Left lung (tissue), 10 donors: ENCODE data around the gene LGALS12. TPM values are rescaled to one million over a fixed set of nuclear protein-coding genes. Genes with fewer than 3 reads are reported as not detected.
A peak's percentile ranks its signal among the peaks of the same experiment; 100 is the strongest.
"Not testable (repeated sequence)": the region's sequence is repeated elsewhere in the genome, so short reads cannot be mapped to it uniquely, and the experiment has no call there.

Experiments used
- ATAC-seq: fragments of 200-7000 bp; cut with Tn5 transposase; one replicate; pipeline ENCODE4 v1.9.1; 2020; ENCODE audit warnings: moderate library complexity
- DNase-seq, 4 donors: peaks; one replicate each; pipeline ENCODE4 v3.0.0-alpha.2; 2013 to 2020
- H3K27ac ChIP-seq, 2 donors: fragments of 200-600 bp; sonication (generic) in 1 of 2; one replicate each; pipeline versions ENCODE4 v1.5.0 to v1.8.0; 2020 to 2021
- H3K27me3 ChIP-seq, 2 donors: fragments of 200-600 bp; sonication (generic) in 1 of 2; one replicate each; pipeline versions ENCODE4 v1.5.0 to v1.8.0; 2020 to 2021
- H3K36me3 ChIP-seq, 2 donors: fragments of 200-600 bp; sonication (generic) in 1 of 2; one replicate each; pipeline versions ENCODE4 v1.5.0 to v1.8.0; 2020 to 2021
- H3K4me1 ChIP-seq, 2 donors: fragments of 200-600 bp; one replicate each; pipeline ENCODE4 v1.8.0; 2021
- H3K4me3 ChIP-seq, 2 donors: fragments of 200-600 bp; sonication (generic) in 1 of 2; one replicate each; pipeline versions ENCODE4 v1.5.0 to v1.8.0; 2020 to 2021; ENCODE audit warnings: mild to moderate bottlenecking in 1 of 2
- H3K9me3 ChIP-seq, 2 donors: fragments of 200-600 bp; sonication (generic) in 1 of 2; one replicate each; pipeline versions ENCODE4 v1.5.0 to v1.8.0; 2020 to 2021
- CTCF ChIP-seq, 2 donors: fragments of 200-600 bp; sonication (generic) in 1 of 2; IDR thresholded peaks; one replicate each; pipeline versions ENCODE4 v1.5.0 to v1.8.0; 2021; ENCODE audit warnings: antibody characterized with exemption in 2 of 2
- intact Hi-C, 2 donors: fragments of 100-400 bp; cut with DNase I; formaldehyde crosslinking; loops; one replicate each; pipeline versions ENCODE4 v1.11.2 to v1.14.2; 2022
- polyA plus RNA-seq, 6 donors: library from polyadenylated mRNA; unstranded; fragments of 120-200 nt; gene quantifications; one replicate each; pipeline ENCODE4 v1.2.1, GENCODE V29; 2013; ENCODE audit not compliant: insufficient read length in 6 of 6
- total RNA-seq, 2 donors: library from RNA; stranded (reverse); fragmentation: NEBNext Ultra II Directional; extraction: Animal tissue kit (Norgen Biotek cat#: 25700); gene quantifications; one replicate each; pipeline ENCODE4 v1.2.1, GENCODE V29; 2021
- donor health status: DM: no; HTN: yes; CAD: no.
- donor health status: DM: no; HTN: no; CAD: no.

LGALS12 gene
- total and polyA plus RNA-seq, 8 donors, result 0.15 to 0.86 (median 0.27) TPM

DNA sequence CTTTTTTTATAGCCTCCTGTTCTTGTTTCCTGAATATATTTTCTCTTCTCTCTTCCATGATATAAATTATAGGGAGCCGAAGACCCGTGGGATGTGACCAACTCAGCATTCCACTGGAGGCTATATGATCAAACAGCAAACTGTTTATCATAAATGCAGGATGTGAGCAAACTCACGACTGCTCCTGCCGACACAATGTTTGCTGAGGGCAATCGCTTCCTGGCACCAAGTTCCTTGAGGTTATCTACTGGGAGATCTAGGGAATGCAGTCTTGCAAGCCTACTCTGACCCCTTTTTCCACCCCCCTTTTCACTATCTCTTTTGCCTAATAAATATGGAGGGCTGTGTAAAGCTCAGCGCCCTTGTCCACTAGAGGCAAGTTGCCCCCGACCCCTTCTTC is 17.3 kb downstream of the LGALS12 start:
- intact Hi-C loops, result no loop called here
- Histone ChIP-seq H3K27ac (no peak overlapping the region), H3K36me3 (no peaks in the 10 kb centered on the region), H3K4me1 (no peaks in the 10 kb centered on the region), H3K4me3 (no peak overlapping the region), H3K27me3 (no peaks in the 10 kb centered on the region), H3K9me3 (peaks cover 0 to 14% of the 10 kb centered on the region in 2 donors)
- DNase-seq (no peak), ATAC-seq (no peak)
- TF ChIP-seq CTCF (IDR thresholded peaks at IDR 0.05), result no peak

DNA sequence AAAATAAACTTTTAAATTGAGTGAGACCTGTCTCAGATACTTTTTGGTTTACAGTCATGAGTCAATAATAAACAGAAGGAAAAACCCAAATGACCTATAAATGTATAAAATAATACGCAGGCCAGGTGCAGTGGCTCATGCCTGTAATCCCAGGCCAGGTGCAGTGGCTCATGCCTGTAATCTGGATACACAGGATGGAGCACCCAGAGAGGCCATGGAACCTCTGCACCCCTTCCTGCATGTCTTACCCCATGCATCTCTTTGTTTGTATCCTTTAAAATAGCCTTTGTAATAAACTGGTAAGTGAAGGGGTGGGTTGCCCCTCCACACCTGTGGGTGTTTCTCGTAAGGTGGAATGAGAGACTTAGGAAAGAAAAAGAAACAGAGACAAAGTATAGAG is 21.8 kb downstream of the LGALS12 start:
- no peaks in the 10 kb centered on the region for H3K27me3 ChIP-seq
- H3K4me1 ChIP-seq, result peaks cover 0 to 14% of the 10 kb centered on the region in 2 donors
- intact Hi-C loops, result no loop called here
- H3K4me3 ChIP-seq, result no peak overlapping the region
- TF ChIP-seq CTCF (IDR thresholded peaks at IDR 0.05), result no peak
- no peak overlapping the region for H3K27ac ChIP-seq
- no peaks in the 10 kb centered on the region for H3K36me3 ChIP-seq
- ATAC-seq (peak; percentile 18), DNase-seq (no peak)
- H3K9me3 ChIP-seq, result peaks cover 0 to 14% of the 10 kb centered on the region in 2 donors

GRCh38 chr11:63528156-63528555 is 22.3 kb downstream of the LGALS12 start:
- H3K4me1 ChIP-seq, result peaks cover 0 to 19% of the 10 kb centered on the region in 2 donors
- DNase-seq, H3K36me3 ChIP-seq, H3K4me3 ChIP-seq, ATAC-seq, intact Hi-C loops, H3K27me3 ChIP-seq: not testable (repeated sequence)
- peaks cover 0 to 12% of the 10 kb centered on the region in 2 donors for H3K9me3 ChIP-seq
- H3K27ac ChIP-seq, result peak overlapping the region; percentile 19 to 33

GRCh38 chr11:63528729-63529278 is 22.9 kb downstream of the LGALS12 start:
- DNase-seq, H3K36me3 ChIP-seq, H3K9me3 ChIP-seq, H3K27me3 ChIP-seq, H3K4me3 ChIP-seq, intact Hi-C loops: not testable (repeated sequence)
- Histone ChIP-seq H3K4me1 (peaks cover 0 to 19% of the 10 kb centered on the region in 2 donors), H3K27ac (peak overlapping the region; percentile 3 to 21)
- peak; percentile 17 for ATAC-seq

- H3K4me3 ChIP-seq, ATAC-seq, H3K36me3 ChIP-seq, H3K9me3 ChIP-seq, H3K27me3 ChIP-seq, DNase-seq, intact Hi-C loops: not testable (repeated sequence)
- peaks cover 0 to 19% of the 10 kb centered on the region in 2 donors for H3K4me1 ChIP-seq
- H3K27ac ChIP-seq, result peak overlapping the region; percentile 21 to 33
These were observed 23.5 kb downstream of the LGALS12 start for GRCh38 chr11:63529373-63529772.

- no peak for ATAC-seq
- intact Hi-C loops, result no loop called here
- no peak for DNase-seq
- H3K9me3 ChIP-seq, result no peaks in the 10 kb centered on the region
- H3K4me1 ChIP-seq, result peaks cover 0 to 20% of the 10 kb centered on the region in 2 donors
- no peaks in the 10 kb centered on the region for H3K27me3 ChIP-seq
- H3K27ac ChIP-seq, result peak overlapping the region in 1 of 2 donors; percentile 33
- H3K4me3 ChIP-seq, result no peak overlapping the region
- TF ChIP-seq CTCF (IDR thresholded peaks at IDR 0.05), result no peak
- H3K36me3 ChIP-seq, result no peaks in the 10 kb centered on the region
These were observed 24.1 kb downstream of the LGALS12 start for GRCh38 chr11:63530021-63530420.

DNA sequence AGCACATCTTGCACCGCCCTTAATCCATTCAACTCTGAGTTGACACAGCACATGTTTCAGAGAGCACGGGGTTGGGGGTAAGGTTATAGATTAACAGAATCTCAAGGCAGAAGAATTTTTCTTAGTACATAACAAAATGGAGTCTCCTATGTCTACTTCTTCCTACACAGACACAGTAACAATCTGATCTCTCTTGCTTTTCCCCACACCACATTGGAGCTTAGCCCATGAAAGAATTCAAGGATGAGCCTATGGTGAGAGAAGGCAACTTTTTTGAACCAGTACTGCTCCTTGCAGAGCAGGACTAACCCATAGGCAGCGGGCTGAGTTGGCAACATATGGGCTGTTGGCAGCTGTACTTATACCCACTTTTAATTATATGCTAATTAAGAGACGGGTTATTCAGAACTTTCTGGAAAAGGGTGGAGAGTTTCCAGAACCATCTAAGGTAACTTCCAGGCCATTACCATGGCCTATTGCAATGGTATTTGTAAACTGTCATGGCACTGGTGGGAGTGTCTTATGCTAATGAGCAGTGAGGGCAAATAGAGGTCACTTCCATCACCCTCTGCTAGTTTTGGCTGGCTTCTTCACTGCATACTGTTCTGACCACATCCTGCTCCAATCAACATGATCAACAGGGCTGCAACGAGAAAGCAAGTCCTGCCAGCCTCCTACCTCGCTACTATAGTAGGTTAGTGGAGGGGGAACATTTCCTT is 25.3 kb downstream of the LGALS12 start:
- DNase-seq, result peak in 1 of 4 donors; percentile 42
- ATAC-seq, result peak; percentile 88
- H3K4me3 ChIP-seq, H3K27me3 ChIP-seq, intact Hi-C loops, H3K36me3 ChIP-seq, H3K9me3 ChIP-seq: not testable (repeated sequence)
- peak overlapping the region; percentile 70 to 73 for H3K27ac ChIP-seq
- H3K4me1 ChIP-seq, result peaks cover 4 to 32% of the 10 kb centered on the region in 2 donors
